NB4 (cell line): ENCODE data around the gene STK10.

Experiments used
- CTCF ChIP-seq: IDR thresholded peaks from one replicate; pipeline ENCODE4 v1.5.1; 2012; ENCODE audit warnings: low read depth, low read length
- POLR2A ChIP-seq: IDR thresholded peaks from 2 replicates; pipeline ENCODE4 v1.6.1; 2011; ENCODE audit warnings: mild to moderate bottlenecking; ENCODE audit not compliant: insufficient read length; ENCODE audit errors: extremely low read depth

GRCh38 chr5:172059661-172060100 is 128.3 kb downstream of the STK10 start:
- TF ChIP-seq POLR2A (no peak), CTCF (peak; percentile 26)
